Trophoblast cell (in vitro differentiated cells and primary cell): ENCODE results near the gene CCDC12.

Experiments
- DNase-seq, 2 donors: peaks; one replicate each; pipeline ENCODE4 v3.0.0-alpha.2; 2016
- H2AFZ ChIP-seq: 2 replicates; pipeline ENCODE4 v1.6.1; 2013; ENCODE audit warnings: low read length, moderate library complexity, mild to moderate bottlenecking; ENCODE audit not compliant: insufficient read depth, poor library complexity
- H2AK5ac ChIP-seq: 2 replicates; pipeline ENCODE4 v1.6.1; 2013; ENCODE audit warnings: mild to moderate bottlenecking, low read length
- H2BK120ac ChIP-seq: 2 replicates; pipeline ENCODE4 v1.6.1; 2013; ENCODE audit warnings: low read length, mild to moderate bottlenecking, moderate library complexity; ENCODE audit not compliant: insufficient read depth, poor library complexity
- H2BK12ac ChIP-seq: 2 replicates; pipeline ENCODE4 v1.6.1; 2013; ENCODE audit warnings: mild to moderate bottlenecking, low read length, moderate library complexity
- H2BK5ac ChIP-seq: 2 replicates; pipeline ENCODE4 v1.6.1; 2013; ENCODE audit warnings: low read length, low read depth, moderate library complexity, mild to moderate bottlenecking; ENCODE audit not compliant: poor library complexity
- H3K14ac ChIP-seq: 2 replicates; pipeline ENCODE4 v1.6.1; 2013; ENCODE audit warnings: mild to moderate bottlenecking, low read length
- H3K18ac ChIP-seq: 2 replicates; pipeline ENCODE4 v1.6.1; 2013; ENCODE audit warnings: mild to moderate bottlenecking, low read length
- H3K23ac ChIP-seq: 2 replicates; pipeline ENCODE4 v1.6.1; 2013; ENCODE audit warnings: low read length
- H3K27ac ChIP-seq: 2 replicates; pipeline ENCODE4 v1.5.1; 2013; ENCODE audit warnings: low read depth, mild to moderate bottlenecking, inconsistent platforms, low read length, moderate library complexity
- H3K27me3 ChIP-seq: 2 replicates; pipeline ENCODE4 v1.6.1; 2013; ENCODE audit warnings: inconsistent platforms, mild to moderate bottlenecking, low read length, moderate library complexity; ENCODE audit not compliant: insufficient read depth
- H3K36me3 ChIP-seq, 2 experiments: 1 replicate in 1 of 2; 2 replicates in 1 of 2; pipeline ENCODE4 v1.6.1; 2013; ENCODE audit warnings: low read length in 2 of 2, mild to moderate bottlenecking in 2 of 2, moderate library complexity in 1 of 2; ENCODE audit not compliant: insufficient read depth in 2 of 2, control insufficient read depth in 1 of 2
- H3K4ac ChIP-seq: 2 replicates; pipeline ENCODE4 v1.6.1; 2013; ENCODE audit warnings: low read depth, mild to moderate bottlenecking, low read length, moderate library complexity
- H3K4me1 ChIP-seq, 2 experiments: 1 replicate in 1 of 2; 2 replicates in 1 of 2; pipeline ENCODE4 v1.6.1; 2013; ENCODE audit warnings: low read length in 2 of 2, mild to moderate bottlenecking in 2 of 2, moderate library complexity in 1 of 2; ENCODE audit not compliant: insufficient read depth in 2 of 2, control insufficient read depth in 1 of 2
- H3K4me2 ChIP-seq: 2 replicates; pipeline ENCODE4 v1.6.1; 2013; ENCODE audit warnings: inconsistent platforms, mild to moderate bottlenecking, low read length, moderate library complexity
- H3K4me3 ChIP-seq: 2 replicates; pipeline ENCODE4 v1.5.1; 2013; ENCODE audit warnings: mild to moderate bottlenecking, low read depth, low read length, inconsistent platforms
- H3K79me1 ChIP-seq: one replicate; pipeline ENCODE4 v1.6.1; 2013; ENCODE audit warnings: low read length
- H3K79me2 ChIP-seq: 2 replicates; pipeline ENCODE4 v1.6.1; 2013; ENCODE audit warnings: low read length, mild to moderate bottlenecking; ENCODE audit not compliant: control insufficient read depth, insufficient read depth, poor library complexity
- H3K9ac ChIP-seq: 2 replicates; pipeline ENCODE4 v1.6.1; 2013; ENCODE audit warnings: mild to moderate bottlenecking, low read length
- H3K9me3 ChIP-seq: 2 replicates; pipeline ENCODE4 v1.6.1; 2013; ENCODE audit warnings: low read depth, mild to moderate bottlenecking, control low read depth, inconsistent platforms, low read length; ENCODE audit not compliant: insufficient read depth
- H4K12ac ChIP-seq: 2 replicates; pipeline ENCODE4 v1.6.1; 2013; ENCODE audit warnings: low read depth, mild to moderate bottlenecking, low read length, moderate library complexity
- H4K8ac ChIP-seq: 2 replicates; pipeline ENCODE4 v1.6.1; 2013; ENCODE audit warnings: low read depth, mild to moderate bottlenecking, low read length, moderate library complexity
- H4K91ac ChIP-seq: one replicate; pipeline ENCODE4 v1.6.1; 2013; ENCODE audit warnings: low read depth, mild to moderate bottlenecking, low read length, moderate library complexity
- WGBS: extraction: QIAGEN DNeasy Blood & Tissue Kit; methylation state at CpG from one replicate; pipeline ENCODE4 v1.1.7; 2013; ENCODE audit warnings: missing lambda C conversion rate; ENCODE audit not compliant: insufficient read length, insufficient coverage; ENCODE audit errors: extremely low coverage; 5-methylcytosine and 5-hydroxymethylcytosine counted together

Gene CCDC12

GRCh38 chr3:46970391-46971091 is 6.0 kb downstream of the CCDC12 start:
- no peaks in the 10 kb centered on the region for H3K27me3 ChIP-seq
- no peak overlapping the region for H2BK120ac ChIP-seq
- no CpG with 5 or more reads among the region's 3 CpGs for WGBS
- H3K4ac ChIP-seq, result peak overlapping the region; percentile 1
- peaks cover 8% of the 10 kb centered on the region for H3K79me1 ChIP-seq
- H3K9me3 ChIP-seq, result no peaks in the 10 kb centered on the region
- no peak overlapping the region for H4K8ac ChIP-seq
- H3K27ac ChIP-seq, result peak overlapping the region; percentile 5
- H2AFZ ChIP-seq, result no peak overlapping the region
- no peak overlapping the region for H2BK5ac ChIP-seq
- H3K79me2 ChIP-seq, result peaks cover 23% of the 10 kb centered on the region
- H2AK5ac ChIP-seq, result no peak overlapping the region
- peaks cover 44 to 49% of the 10 kb centered on the region in 2 experiments for H3K4me1 ChIP-seq
- no peak overlapping the region for H3K23ac ChIP-seq
- H3K36me3 ChIP-seq, result peaks cover 0 to 5% of the 10 kb centered on the region in 2 experiments
- H3K4me3 ChIP-seq, result no peak overlapping the region
- no peak overlapping the region for H3K14ac ChIP-seq
- DNase-seq, result no peak
- H3K9ac ChIP-seq, result no peak overlapping the region
- H3K4me2 ChIP-seq, result peak overlapping the region; percentile 21
- no peak overlapping the region for H3K18ac ChIP-seq
- H2BK12ac ChIP-seq, result no peak overlapping the region
- H4K91ac ChIP-seq, result no peak overlapping the region
- H4K12ac ChIP-seq, result no peak overlapping the region

- no peak overlapping the region for H2BK5ac ChIP-seq
- no peak overlapping the region for H4K12ac ChIP-seq
- H2AK5ac ChIP-seq, result no peak overlapping the region
- H3K79me1 ChIP-seq, result peaks cover 11% of the 10 kb centered on the region
- no CpG with 5 or more reads among the region's 9 CpGs for WGBS
- no peak overlapping the region for H3K14ac ChIP-seq
- no peak overlapping the region for H2AFZ ChIP-seq
- H4K91ac ChIP-seq, result no peak overlapping the region
- H3K4ac ChIP-seq, result peak overlapping the region; percentile 93
- DNase-seq, result no peak
- no peaks in the 10 kb centered on the region for H3K27me3 ChIP-seq
- no peak overlapping the region for H3K9ac ChIP-seq
- no peak overlapping the region for H3K4me3 ChIP-seq
- H3K27ac ChIP-seq, result no peak overlapping the region
- no peak overlapping the region for H3K23ac ChIP-seq
- H2BK12ac ChIP-seq, result no peak overlapping the region
- peak overlapping the region; percentile 3 for H3K18ac ChIP-seq
- peaks cover 51 to 56% of the 10 kb centered on the region in 2 experiments for H3K4me1 ChIP-seq
- H3K4me2 ChIP-seq, result no peak overlapping the region
- peaks cover 0 to 5% of the 10 kb centered on the region in 2 experiments for H3K36me3 ChIP-seq
- no peaks in the 10 kb centered on the region for H3K9me3 ChIP-seq
- H3K79me2 ChIP-seq, result peaks cover 23% of the 10 kb centered on the region
- H4K8ac ChIP-seq, result no peak overlapping the region
- no peak overlapping the region for H2BK120ac ChIP-seq
Measured at GRCh38 chr3:46968783-46969428, 7.6 kb downstream of the CCDC12 start.

- no CpG with 5 or more reads among the region's 5 CpGs for WGBS
- no peak overlapping the region for H2BK120ac ChIP-seq
- H3K27ac ChIP-seq, result peak overlapping the region; percentile 73
- no peak overlapping the region for H3K4me3 ChIP-seq
- H2BK5ac ChIP-seq, result peak overlapping the region; percentile 61
- peak; percentile 93 to 97 for DNase-seq
- H4K91ac ChIP-seq, result no peak overlapping the region
- peaks cover 51 to 56% of the 10 kb centered on the region in 2 experiments for H3K4me1 ChIP-seq
- H3K36me3 ChIP-seq, result peaks cover 0 to 5% of the 10 kb centered on the region in 2 experiments
- H3K79me2 ChIP-seq, result peaks cover 23% of the 10 kb centered on the region
- H2AFZ ChIP-seq, result no peak overlapping the region
- H3K4ac ChIP-seq, result peak overlapping the region; percentile 73
- H4K12ac ChIP-seq, result no peak overlapping the region
- H3K27me3 ChIP-seq, result no peaks in the 10 kb centered on the region
- H3K18ac ChIP-seq, result peak overlapping the region; percentile 86
- H4K8ac ChIP-seq, result peak overlapping the region; percentile 37
- H3K9ac ChIP-seq, result no peak overlapping the region
- no peaks in the 10 kb centered on the region for H3K9me3 ChIP-seq
- peaks cover 11% of the 10 kb centered on the region for H3K79me1 ChIP-seq
- H3K23ac ChIP-seq, result no peak overlapping the region
- H3K14ac ChIP-seq, result peak overlapping the region; percentile 72
- H3K4me2 ChIP-seq, result peak overlapping the region; percentile 30
- H2AK5ac ChIP-seq, result no peak overlapping the region
- peak overlapping the region; percentile 47 for H2BK12ac ChIP-seq
Measured at GRCh38 chr3:46966811-46967210, 9.7 kb downstream of the CCDC12 start.

GRCh38 chr3:46965151-46965550 is 11.4 kb downstream of the CCDC12 start:
- Histone ChIP-seq H3K4ac (no peak overlapping the region), H3K27ac (peak overlapping the region; percentile 20), H3K23ac (no peak overlapping the region), H2AFZ (no peak overlapping the region), H2BK120ac (no peak overlapping the region), H3K79me2 (peaks cover 25% of the 10 kb centered on the region), H3K9me3 (no peaks in the 10 kb centered on the region), H3K79me1 (peaks cover 13% of the 10 kb centered on the region), H3K18ac (peak overlapping the region; percentile 22), H4K12ac (no peak overlapping the region), H3K9ac (no peak overlapping the region), H3K14ac (no peak overlapping the region), H2AK5ac (no peak overlapping the region), H3K4me1 (peaks cover 51% of the 10 kb centered on the region in 2 experiments), H2BK12ac (peak overlapping the region; percentile 27), H2BK5ac (no peak overlapping the region), H3K36me3 (peaks cover 0 to 5% of the 10 kb centered on the region in 2 experiments), H4K8ac (no peak overlapping the region), H4K91ac (peak overlapping the region; percentile 23), H3K4me3 (no peak overlapping the region), H3K4me2 (peak overlapping the region; percentile 25), H3K27me3 (no peaks in the 10 kb centered on the region)
- peak in 1 of 2 donors; percentile 69 for DNase-seq
- WGBS, result no CpG with 5 or more reads among the region's 6 CpGs
